ENCODE data around the gene AMBP. TPM values are rescaled to one million over a fixed set of nuclear protein-coding genes. Genes with fewer than 3 reads are reported as not detected.

Gene AMBP
- total and polyA plus RNA-seq, 4 donors, result 3,440 to 6,678 (median 4,863) TPM

- no peaks in the 10 kb centered on the region for H3K9me3 ChIP-seq (ENCODE audit: control insufficient read depth in 4 of 4, low read length in 3 of 4)
- H3K27ac ChIP-seq (ENCODE audit: low read depth in 1 of 2, low read length in 2 of 2), result no peak overlapping the region
- WGBS, result 66% methylated on average over 14 of the region's 14 CpGs
- H3K4me3 ChIP-seq (ENCODE audit: low read depth in 1 of 3, low read length in 3 of 3), result no peak overlapping the region
- peaks cover 12 to 45% (median 43%) of the 10 kb centered on the region in 4 donors for H3K36me3 ChIP-seq (ENCODE audit: control insufficient read depth in 4 of 4, insufficient read depth in 3 of 4, low read depth in 1 of 4, low read length in 3 of 4)
- H3K4me1 ChIP-seq (ENCODE audit: control insufficient read depth in 4 of 4, insufficient read depth in 4 of 4, low read length in 3 of 4), result peaks cover 8 to 76% (median 57%) of the 10 kb centered on the region in 4 donors
- TF ChIP-seq JUND (IDR thresholded peaks at IDR 0.05), result no peak
- no peak for TF ChIP-seq HNF4A (conservative IDR thresholded peaks at IDR 0.05)
- TF ChIP-seq MAX (IDR thresholded peaks at IDR 0.05), result no peak
- no peak for TF ChIP-seq HNF4G (IDR thresholded peaks at IDR 0.05)
- TF ChIP-seq FOXA1 (IDR thresholded peaks at IDR 0.05), result no peak
- TF ChIP-seq YY1 (IDR thresholded peaks at IDR 0.05), result no peak
- TF ChIP-seq ZBTB33 (IDR thresholded peaks at IDR 0.05), result no peak
- TF ChIP-seq ATF3 (IDR thresholded peaks at IDR 0.05), result no peak
- no peak for TF ChIP-seq RXRA (IDR thresholded peaks at IDR 0.05)
- no peak for TF ChIP-seq TAF1 (conservative IDR thresholded peaks at IDR 0.05)
- DNase-seq (ENCODE audit: low spot score), result no peak
- no peak overlapping the region for H3K9ac ChIP-seq (ENCODE audit: low read depth in 1 of 2, low read length in 2 of 2)
- H3K27me3 ChIP-seq (ENCODE audit: control insufficient read depth in 4 of 4, insufficient read depth in 4 of 4, low read length in 3 of 4), result no peaks in the 10 kb centered on the region
Observed at GRCh38 chr9:114072184-114073140, 5.6 kb downstream of the AMBP start.

- 83% methylated on average over 7 of the region's 7 CpGs for WGBS
- H3K4me3 ChIP-seq (ENCODE audit: low read depth in 1 of 3, low read length in 3 of 3), result no peak overlapping the region
- TF ChIP-seq RAD21 (IDR thresholded peaks at IDR 0.05) (no peak), NR2F2 (IDR thresholded peaks at IDR 0.05) (no peak), JUND (IDR thresholded peaks at IDR 0.05) (no peak), ZBTB33 (IDR thresholded peaks at IDR 0.05) (no peak), FOXA1 (IDR thresholded peaks at IDR 0.05) (no peak), RXRA (IDR thresholded peaks at IDR 0.05) (no peak)
- peaks cover 8 to 78% (median 59%) of the 10 kb centered on the region in 4 donors for H3K4me1 ChIP-seq (ENCODE audit: control insufficient read depth in 4 of 4, insufficient read depth in 4 of 4, low read length in 3 of 4)
- no peak overlapping the region for H3K9ac ChIP-seq (ENCODE audit: low read depth in 1 of 2, low read length in 2 of 2)
- no peak for DNase-seq (ENCODE audit: low spot score)
- no peaks in the 10 kb centered on the region for H3K9me3 ChIP-seq (ENCODE audit: control insufficient read depth in 4 of 4, low read length in 3 of 4)
- no peak overlapping the region for H3K27ac ChIP-seq (ENCODE audit: low read depth in 1 of 2, low read length in 2 of 2)
- no peaks in the 10 kb centered on the region for H3K27me3 ChIP-seq (ENCODE audit: control insufficient read depth in 4 of 4, insufficient read depth in 4 of 4, low read length in 3 of 4)
- peaks cover 12 to 55% (median 45%) of the 10 kb centered on the region in 4 donors for H3K36me3 ChIP-seq (ENCODE audit: control insufficient read depth in 4 of 4, insufficient read depth in 3 of 4, low read depth in 1 of 4, low read length in 3 of 4)
Observed at GRCh38 chr9:114071197-114071795, 6.8 kb downstream of the AMBP start.
